ENCODE results near the gene MIGA2. TPM values are rescaled to one million over a fixed set of nuclear protein-coding genes. Genes with fewer than 3 reads are reported as not detected.

Gene MIGA2, protein sequence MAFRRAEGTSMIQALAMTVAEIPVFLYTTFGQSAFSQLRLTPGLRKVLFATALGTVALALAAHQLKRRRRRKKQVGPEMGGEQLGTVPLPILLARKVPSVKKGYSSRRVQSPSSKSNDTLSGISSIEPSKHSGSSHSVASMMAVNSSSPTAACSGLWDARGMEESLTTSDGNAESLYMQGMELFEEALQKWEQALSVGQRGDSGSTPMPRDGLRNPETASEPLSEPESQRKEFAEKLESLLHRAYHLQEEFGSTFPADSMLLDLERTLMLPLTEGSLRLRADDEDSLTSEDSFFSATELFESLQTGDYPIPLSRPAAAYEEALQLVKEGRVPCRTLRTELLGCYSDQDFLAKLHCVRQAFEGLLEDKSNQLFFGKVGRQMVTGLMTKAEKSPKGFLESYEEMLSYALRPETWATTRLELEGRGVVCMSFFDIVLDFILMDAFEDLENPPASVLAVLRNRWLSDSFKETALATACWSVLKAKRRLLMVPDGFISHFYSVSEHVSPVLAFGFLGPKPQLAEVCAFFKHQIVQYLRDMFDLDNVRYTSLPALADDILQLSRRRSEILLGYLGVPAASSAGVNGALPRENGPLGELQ
- 23.6 and 30.3 TPM in 2 replicates for total RNA-seq

DNA sequence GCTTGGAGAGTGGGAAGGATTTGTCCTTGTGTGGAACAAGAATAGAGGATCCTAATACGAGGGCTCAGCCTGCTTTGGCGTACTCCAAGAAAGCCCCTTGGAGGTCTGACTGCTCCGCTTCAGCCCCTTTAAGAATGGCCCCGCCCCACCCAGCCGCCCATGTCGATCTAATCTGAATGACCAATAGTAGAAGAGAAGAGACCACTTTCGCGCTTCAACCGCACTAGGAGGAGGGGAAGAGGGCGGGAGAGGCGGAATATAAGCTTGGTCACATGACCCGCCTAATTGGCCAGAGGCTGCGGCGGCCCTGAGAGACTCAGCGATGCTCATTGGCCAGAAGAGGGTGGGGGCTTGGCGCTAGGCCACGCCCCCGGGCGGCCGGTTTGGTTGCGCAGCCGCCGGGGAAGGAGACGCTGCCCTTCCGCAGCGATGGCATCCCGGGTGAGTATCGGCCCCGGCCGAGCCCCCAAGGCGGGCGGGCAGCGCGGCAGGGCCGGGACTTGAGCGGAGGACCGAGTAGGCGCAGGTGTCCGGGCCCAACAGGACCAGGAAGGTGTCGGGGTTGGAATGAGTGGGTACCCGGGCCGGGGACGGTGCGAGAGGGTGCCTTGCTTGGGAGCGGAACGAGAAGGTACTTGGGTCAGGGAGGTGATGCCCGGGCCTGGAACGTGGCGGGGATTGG, at the start of gene MIGA2:
TSS of gene MIGA2 (plus strand) at position 386 of the 682 bp plus-strand sequence. CDS start 3,969 bp downstream, outside the sequence.

DNA sequence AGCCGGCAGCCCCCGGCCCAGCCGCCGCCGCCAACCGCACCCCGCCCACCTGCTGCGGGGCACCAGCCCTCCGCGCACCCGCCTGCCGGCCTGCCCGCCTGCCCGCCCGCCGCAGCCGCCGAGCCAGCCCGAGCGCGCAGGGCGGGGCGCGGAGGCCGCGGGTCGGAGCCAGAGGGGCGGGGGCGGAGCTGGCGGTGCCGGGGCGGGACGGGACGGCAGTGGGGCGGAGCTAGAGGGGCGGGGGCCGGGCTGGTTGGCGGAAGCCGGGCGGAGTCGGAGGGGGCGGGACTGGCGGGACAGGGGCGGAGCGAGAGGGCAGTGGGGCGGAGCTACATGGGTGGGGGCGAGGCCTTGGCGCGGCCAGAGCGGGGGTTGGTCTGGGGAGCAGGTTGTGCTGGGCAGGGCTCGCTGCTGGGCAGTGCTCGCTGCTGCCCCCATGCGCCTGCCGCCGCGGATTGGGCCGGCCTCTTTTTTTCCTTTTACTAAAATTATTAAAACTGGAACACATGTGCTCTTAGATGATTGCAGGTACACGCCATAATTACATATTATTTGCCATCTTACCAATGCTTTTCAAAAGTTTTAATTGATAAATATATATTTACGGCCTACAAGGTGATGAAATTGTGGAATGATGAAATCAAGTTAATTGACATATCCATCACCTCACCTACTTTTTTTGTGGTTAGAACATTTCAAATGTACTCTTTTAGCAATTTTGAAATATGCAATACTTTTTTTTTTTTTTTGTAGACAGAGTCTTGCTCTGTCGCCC, 8.0 kb upstream of the MIGA2 start, which contains the start of gene SH3GLB2:
TSS of gene SH3GLB2 (minus strand) at position 140 of the 775 bp plus-strand sequence. CDS start 177 bp downstream, outside the sequence.

DNA sequence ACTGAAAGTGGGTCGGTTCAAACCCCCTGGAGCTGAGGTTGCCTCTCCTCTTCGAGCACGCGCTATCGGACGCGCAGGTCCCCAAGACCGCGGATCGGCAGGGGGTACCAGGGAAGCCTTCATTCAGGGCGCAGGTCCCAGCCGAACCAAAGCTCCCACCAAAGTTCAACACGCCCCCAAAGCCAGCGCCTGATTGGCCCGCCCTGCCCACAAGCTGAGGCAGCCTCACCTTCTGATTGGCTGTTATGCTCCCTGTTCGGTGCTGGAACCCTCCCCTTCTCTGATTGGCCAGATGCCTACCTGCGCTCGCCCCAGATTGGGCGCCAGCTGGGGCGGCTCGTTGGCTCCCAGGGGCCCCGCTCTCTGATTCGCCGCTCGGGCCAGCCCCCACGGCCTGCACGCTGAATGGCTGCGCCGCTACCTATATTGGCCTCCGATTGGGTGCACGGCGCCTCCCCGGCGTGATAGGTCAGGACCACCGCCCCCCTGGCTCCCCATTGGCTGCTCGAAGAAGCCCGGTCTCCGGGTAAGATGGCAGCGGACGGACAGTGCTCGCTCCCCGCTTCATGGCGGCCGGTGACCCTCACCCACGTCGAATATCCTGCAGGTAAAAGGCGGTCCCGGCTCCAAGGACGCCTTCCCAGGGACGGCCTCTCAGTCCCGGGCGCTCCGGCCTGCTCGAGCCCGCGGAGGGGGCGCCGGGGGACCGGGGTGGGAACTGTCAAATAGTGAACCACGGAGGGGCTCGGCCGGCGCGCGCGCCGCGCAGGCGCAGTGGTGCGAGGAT, 44.4 kb downstream of the MIGA2 start, which contains the start of gene DOLPP1:
TSS of gene DOLPP1 (plus strand) at position 511 of the 787 bp plus-strand sequence. CDS start at position 532, 21 bp downstream.

DNA sequence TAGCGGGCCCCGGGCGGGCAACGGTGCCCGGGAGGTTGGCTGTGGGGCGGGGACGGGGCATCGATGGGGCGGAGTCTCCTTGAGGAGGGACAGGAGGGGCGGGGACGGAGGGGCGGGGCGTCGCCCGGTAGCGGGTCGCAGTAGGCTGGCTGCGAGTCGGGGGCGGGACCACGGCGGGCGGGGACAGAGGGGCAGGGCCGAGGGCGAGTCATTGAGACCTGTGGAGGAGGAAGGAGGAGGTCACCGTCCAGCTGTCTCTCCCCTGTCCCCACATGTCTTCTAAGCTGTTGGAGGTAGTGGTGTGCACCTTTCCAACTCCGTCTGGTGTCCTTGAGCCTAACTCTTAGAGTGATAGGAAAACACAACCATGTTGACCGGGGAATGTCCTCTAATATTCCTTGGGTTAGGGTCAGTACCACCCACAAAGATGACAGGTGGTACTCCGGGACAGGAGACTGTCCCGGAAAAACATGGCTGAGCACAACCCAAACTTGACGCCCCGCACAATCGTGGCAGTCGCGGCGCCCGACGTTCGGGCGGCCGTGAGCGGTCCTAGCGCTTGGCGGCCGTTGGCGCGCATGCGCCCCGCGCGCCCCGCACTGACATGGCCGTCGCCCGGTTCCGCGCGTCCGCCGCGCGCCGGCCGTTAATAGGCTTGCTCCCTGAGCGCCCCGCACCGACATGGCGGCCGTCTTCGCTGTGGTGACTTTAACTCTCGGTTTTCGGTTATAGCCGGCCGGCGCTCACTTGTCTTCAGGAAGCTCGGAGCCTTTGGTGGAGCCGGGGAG, 74.5 kb downstream of the MIGA2 start, which contains the start of the genes CRAT and PTPA:
TSS of gene CRAT (minus strand) at position 54 of the 788 bp plus-strand sequence. CDS start 284 bp downstream, outside the sequence.
TSS of gene PTPA (plus strand) at position 676 of the 788 bp plus-strand sequence. CDS start 186 bp downstream, outside the sequence.

Other genes with a start within 250 kb of the MIGA2 start
- 19.6 and 25.6 TPM in 2 replicates for gene TBC1D13, start 249.4 kb upstream of the MIGA2 start, total RNA-seq
- gene ENDOG, start 218.1 kb upstream of the MIGA2 start, total RNA-seq, result 9.4 and 27.9 TPM in 2 replicates
- gene SPOUT1, start 206.8 kb upstream of the MIGA2 start, total RNA-seq, result 17.7 and 22.0 TPM in 2 replicates
- 3.6 and 5.1 TPM in 2 replicates for gene KYAT1, start 154.7 kb upstream of the MIGA2 start, total RNA-seq
- 27.5 and 36.5 TPM in 2 replicates for gene LRRC8A, start 154.5 kb upstream of the MIGA2 start, total RNA-seq
- 6.2 and 33.4 TPM in 2 replicates for gene PHYHD1, start 115.6 kb upstream of the MIGA2 start, total RNA-seq
- 13.0 and 29.9 TPM in 2 replicates for gene DOLK, start 89.0 kb upstream of the MIGA2 start, total RNA-seq
- gene NUP188, start 88.9 kb upstream of the MIGA2 start, total RNA-seq, result 22.4 and 33.9 TPM in 2 replicates
- 72.0 and 138 TPM in 2 replicates for gene SH3GLB2, start 8.3 kb upstream of the MIGA2 start, total RNA-seq
- 7.9 and 11.9 TPM in 2 replicates for gene DOLPP1, start 44.5 kb downstream of the MIGA2 start, total RNA-seq
- gene CRAT, start 74.2 kb downstream of the MIGA2 start, total RNA-seq, result 32.0 and 40.0 TPM in 2 replicates
- gene PTPA, start 74.8 kb downstream of the MIGA2 start, total RNA-seq, result 70.7 and 94.2 TPM in 2 replicates
- gene IER5L, start 141.6 kb downstream of the MIGA2 start, total RNA-seq, result 18.1 and 29.9 TPM in 2 replicates